OCI-LY1 (cell line): ENCODE data around the gene RAPGEF2.

Experiments
- H2AFZ ChIP-seq: fragments of 200-600 bp; sonication (generic), shearing (Covaris generic); 2 replicates; pipeline ENCODE4 v1.6.0; 2014; ENCODE audit warnings: antibody characterized with exemption, mild to moderate bottlenecking, low read length
- H3F3A ChIP-seq: fragments of 200-600 bp; sonication (generic), shearing (Covaris generic); 2 replicates; pipeline ENCODE4 v1.6.0; 2014; ENCODE audit warnings: mild to moderate bottlenecking, antibody characterized with exemption, low read length, moderate library complexity; ENCODE audit not compliant: insufficient read depth
- H3K27ac ChIP-seq: fragments of 200-600 bp; sonication (generic); 2 replicates; pipeline ENCODE4 v1.5.1; 2014; ENCODE audit warnings: low read length, mixed run types, mild to moderate bottlenecking, low read depth; ENCODE audit not compliant: poor library complexity, severe bottlenecking
- H3K27me3 ChIP-seq: fragments of 200-600 bp; sonication (generic); 2 replicates; pipeline ENCODE4 v1.6.0; 2014; ENCODE audit warnings: antibody characterized with exemption, mild to moderate bottlenecking, low read length, moderate library complexity; ENCODE audit not compliant: insufficient read depth
- H3K36me3 ChIP-seq: fragments of 200-600 bp; sonication (generic); 2 replicates; pipeline ENCODE4 v1.6.1; 2014; ENCODE audit warnings: mild to moderate bottlenecking, antibody characterized with exemption, low read length, moderate library complexity, mixed read lengths; ENCODE audit not compliant: insufficient read depth
- H3K4me1 ChIP-seq: fragments of 200-600 bp; sonication (generic); 2 replicates; pipeline ENCODE4 v1.5.1; 2014; ENCODE audit warnings: mild to moderate bottlenecking, low read length, moderate library complexity; ENCODE audit not compliant: insufficient read depth, severe bottlenecking
- H3K4me2 ChIP-seq: fragments of 200-600 bp; sonication (generic), shearing (Covaris generic); 2 replicates; pipeline ENCODE4 v1.6.1; 2014; ENCODE audit warnings: low read length
- H3K4me3 ChIP-seq: fragments of 200-600 bp; sonication (generic); 2 replicates; pipeline ENCODE4 v1.5.1; 2014; ENCODE audit warnings: low read length, low read depth, mild to moderate bottlenecking, mixed read lengths; ENCODE audit not compliant: poor library complexity, severe bottlenecking
- H3K79me2 ChIP-seq: fragments of 200-600 bp; shearing (Covaris generic); 2 replicates; pipeline ENCODE4 v1.6.1; 2016; ENCODE audit warnings: mixed run types, low read length, mixed read lengths; ENCODE audit not compliant: insufficient read depth
- H3K9ac ChIP-seq: fragments of 200-600 bp; sonication (generic), shearing (Covaris generic); 2 replicates; pipeline ENCODE4 v1.6.1; 2014; ENCODE audit warnings: mild to moderate bottlenecking, low read length, mixed read lengths
- H3K9me2 ChIP-seq: fragments of 200-600 bp; sonication (generic), shearing (Covaris generic); 2 replicates; pipeline ENCODE4 v1.6.1; 2014; ENCODE audit warnings: low read depth, mild to moderate bottlenecking, low read length, mixed read lengths
- H3K9me3 ChIP-seq: fragments of 200-600 bp; shearing (Covaris generic); 2 replicates; pipeline ENCODE4 v1.6.1; 2014; ENCODE audit warnings: low read length, mixed read lengths
- H4K20me1 ChIP-seq: fragments of 200-600 bp; sonication (generic), shearing (Covaris generic); 2 replicates; pipeline ENCODE4 v1.6.0; 2016; ENCODE audit warnings: mild to moderate bottlenecking, low read length; ENCODE audit not compliant: insufficient read depth
- CTCF ChIP-seq: fragments of 200-600 bp; sonication (generic), shearing (Covaris generic); IDR thresholded peaks from 2 replicates; pipeline ENCODE4 v1.5.1; 2017; ENCODE audit warnings: mild to moderate bottlenecking, antibody characterized with exemption, low read length, moderate library complexity, mixed read lengths
- EZH2 ChIP-seq: fragments of 200-600 bp; sonication (generic), shearing (Covaris generic); IDR thresholded peaks from 2 replicates; pipeline ENCODE4 v1.8.0; 2017; ENCODE audit warnings: borderline replicate concordance, mixed run types, mild to moderate bottlenecking, antibody characterized with exemption, low read length, moderate library complexity, mixed read lengths

RAPGEF2 gene

GRCh38 chr4:159138436-159138835 lies 35.6 kb downstream of the RAPGEF2 start:
- Histone ChIP-seq H2AFZ (no peak overlapping the region), H3K79me2 (no peaks in the 10 kb centered on the region)

GRCh38 chr4:159141193-159141592 lies 38.3 kb downstream of the RAPGEF2 start:
- Histone ChIP-seq H3K4me2 (no peak overlapping the region), H3K36me3 (no peaks in the 10 kb centered on the region), H3K4me1 (no peaks in the 10 kb centered on the region), H3K9ac (no peak overlapping the region), H3K27ac (no peak overlapping the region), H3K9me2 (no peaks in the 10 kb centered on the region), H4K20me1 (no peaks in the 10 kb centered on the region), H3K4me3 (no peak overlapping the region), H3K9me3 (no peaks in the 10 kb centered on the region), H3K27me3 (no peaks in the 10 kb centered on the region), H3K79me2 (no peaks in the 10 kb centered on the region), H3F3A (no peaks in the 10 kb centered on the region), H2AFZ (no peak overlapping the region)
- TF ChIP-seq EZH2 (no peak), CTCF (no peak)

More at GRCh38 chr4:159138436-159138835, 35.6 kb downstream of the RAPGEF2 start:
- no peak for TF ChIP-seq EZH2
- TF ChIP-seq CTCF = no peak
- Histone ChIP-seq H3K27me3 (no peaks in the 10 kb centered on the region), H4K20me1 (no peaks in the 10 kb centered on the region), H3K4me3 (no peak overlapping the region), H3K36me3 (no peaks in the 10 kb centered on the region), H3K9me3 (no peaks in the 10 kb centered on the region), H3K9ac (no peak overlapping the region), H3K9me2 (no peaks in the 10 kb centered on the region), H3F3A (no peaks in the 10 kb centered on the region), H3K27ac (no peak overlapping the region), H3K4me2 (no peak overlapping the region), H3K4me1 (no peaks in the 10 kb centered on the region)

GRCh38 chr4:159142241-159142640 lies 39.4 kb downstream of the RAPGEF2 start:
- H3K9me3 ChIP-seq = no peaks in the 10 kb centered on the region
- no peaks in the 10 kb centered on the region for H3K27me3 ChIP-seq
- H2AFZ ChIP-seq = no peak overlapping the region
- no peaks in the 10 kb centered on the region for H3F3A ChIP-seq
- H3K4me2 ChIP-seq = no peak overlapping the region
- H4K20me1 ChIP-seq = no peaks in the 10 kb centered on the region
- no peak overlapping the region for H3K4me3 ChIP-seq
- no peaks in the 10 kb centered on the region for H3K4me1 ChIP-seq
- no peaks in the 10 kb centered on the region for H3K79me2 ChIP-seq
- TF ChIP-seq CTCF (no peak), EZH2 (no peak)
- H3K36me3 ChIP-seq = no peaks in the 10 kb centered on the region
- H3K9me2 ChIP-seq = no peaks in the 10 kb centered on the region
- no peak overlapping the region for H3K27ac ChIP-seq
- H3K9ac ChIP-seq = no peak overlapping the region
